Measurements from ENCODE around the gene HMGB1. TPM values are rescaled to one million over a fixed set of nuclear protein-coding genes. Genes with fewer than 3 reads are reported as not detected.

The HMGB1 gene
- total and polyA plus RNA-seq, 2 of the 13 experiments (the other 11 are each of a cell fraction or from before 2014, with no cell fraction given): 115 to 584 TPM

DNA sequence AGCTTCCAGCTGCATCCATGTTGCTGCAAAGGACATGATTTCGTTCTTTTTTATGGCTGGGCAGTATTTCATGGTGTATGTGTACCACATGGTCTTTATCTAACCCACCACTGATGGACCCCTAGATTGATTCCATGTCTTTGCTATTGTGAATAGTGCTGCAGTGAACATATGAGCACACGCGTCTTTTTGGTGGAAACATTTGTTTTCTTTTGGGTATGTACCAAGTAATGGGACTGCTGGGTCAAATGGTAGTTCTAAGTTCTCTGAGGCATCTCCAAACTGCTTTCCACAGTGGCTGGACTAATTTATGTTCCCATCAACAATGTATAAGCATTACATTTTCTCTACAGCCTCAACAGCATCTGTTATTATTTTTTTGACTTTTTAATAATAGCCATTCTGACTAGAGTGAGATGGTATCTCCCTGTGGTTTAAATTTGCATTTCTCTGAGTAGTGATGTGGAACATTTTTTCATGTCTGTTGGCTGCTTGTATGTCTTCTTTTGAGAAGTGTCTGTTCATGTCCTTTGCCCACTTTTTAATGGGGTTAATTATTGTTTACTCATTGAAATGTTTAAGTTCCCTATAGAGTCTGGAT lies 50.2 kb downstream of the HMGB1 start:
- Histone ChIP-seq H3K27ac (ENCODE audit: extremely low read length, insufficient read depth, low read length) (no peak overlapping the region), H4K20me1 (ENCODE audit: insufficient read depth, low read length) (no peaks in the 10 kb centered on the region), H3K9ac (ENCODE audit: insufficient read depth, low read depth, low read length) (no peak overlapping the region), H3K4me3 (replicated peaks in 1 of 3; ENCODE audit: insufficient read depth in 1 of 3, low read depth in 2 of 3, low read length in 3 of 3) (no peak overlapping the region), H3K9me3 (ENCODE audit: low read length) (no peaks in the 10 kb centered on the region), H3K27me3 (ENCODE audit: control insufficient read depth in 1 of 2, insufficient read depth in 2 of 2, low read length in 2 of 2) (peaks cover 0 to 20% of the 10 kb centered on the region in 2 experiments), H3K79me2 (ENCODE audit: insufficient read depth, low read length) (no peaks in the 10 kb centered on the region), H3K36me3 (replicated peaks in 1 of 2; ENCODE audit: control insufficient read depth in 1 of 2, insufficient read depth in 2 of 2, low read length in 2 of 2) (no peaks in the 10 kb centered on the region), H2AFZ (ENCODE audit: low read length) (no peak overlapping the region), H3K4me1 (ENCODE audit: insufficient read depth, low read length) (no peaks in the 10 kb centered on the region), H3K4me2 (ENCODE audit: low read depth, low read length) (no peak overlapping the region)
- ATAC-seq: no peak
- WGBS (ENCODE audit: low lambda C conversion rate): 64% methylated on average over 3 of the region's 3 CpGs
- DNase-seq (ENCODE audit: low spot score): no peak
- FAIRE-seq: no peak
- in situ Hi-C loops (cut with HindIII; ENCODE audit: extremely low pct_ligation_motif_present, low pct_unique_long_range_greater_than_20kb): no loop called here
- CTCF ChIA-PET (ENCODE audit: low intra/inter-chr PET ratio, low total read pairs): no interaction called here
- TF ChIP-seq TSC22D2 (CRISPR knock-in tag; IDR thresholded peaks at IDR 0.05; ENCODE audit: borderline replicate concordance) (no peak), ZNF33A (CRISPR knock-in tag; IDR thresholded peaks at IDR 0.05; ENCODE audit: borderline replicate concordance) (no peak), JUND (CRISPR knock-in tag; IDR thresholded peaks at IDR 0.05) (no peak), ZNF850 (CRISPR knock-in tag; conservative IDR thresholded peaks at IDR 0.05) (no peak), AGO1 (IDR thresholded peaks at IDR 0.05; ENCODE audit: low read depth, low read length, poor library complexity, severe bottlenecking) (no peak), ZNF292 (CRISPR knock-in tag; IDR thresholded peaks at IDR 0.05; ENCODE audit: borderline replicate concordance, low read depth) (no peak), SETDB1 (CRISPR knock-in tag; IDR thresholded peaks at IDR 0.05; ENCODE audit: borderline replicate concordance) (no peak), EHMT2 (IDR thresholded peaks at IDR 0.05; ENCODE audit: borderline replicate concordance, low read depth, low read length) (no peak)
- POLR2A ChIA-PET: no interaction called here
- intact Hi-C loops (cut with micrococcal nuclease; ENCODE audit: unreplicated experiment): no loop called here
- BruUV-seq (replicated peaks): no TSS peak

DNA sequence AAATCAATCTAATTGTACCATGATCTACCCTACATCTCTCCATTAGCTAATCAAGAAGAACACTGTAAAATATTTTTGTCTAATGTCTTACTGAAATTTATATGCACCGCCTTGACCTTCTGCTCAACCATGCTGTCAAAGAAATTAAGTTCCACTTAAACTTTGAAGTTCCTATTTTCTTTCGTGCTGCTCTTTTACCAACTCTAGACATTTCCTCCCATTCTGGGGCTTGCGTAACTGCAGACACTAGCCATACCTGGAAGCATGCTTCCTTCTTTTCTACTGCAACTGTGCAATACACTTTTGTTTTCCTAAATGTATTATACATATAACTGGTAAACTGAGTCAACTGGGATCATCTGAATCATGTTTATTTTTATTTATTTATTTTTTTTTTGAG lies 51.9 kb downstream of the HMGB1 start:
- no peaks in the 10 kb centered on the region for H4K20me1 ChIP-seq (ENCODE audit: insufficient read depth, low read length)
- H3K9me3 ChIP-seq (ENCODE audit: low read length): no peaks in the 10 kb centered on the region
- peaks cover 3% of the 10 kb centered on the region for H3K4me1 ChIP-seq (ENCODE audit: insufficient read depth, low read length)
- H3K4me2 ChIP-seq (ENCODE audit: low read depth, low read length): no peak overlapping the region
- no peaks in the 10 kb centered on the region for H3K36me3 ChIP-seq (replicated peaks in 1 of 2; ENCODE audit: control insufficient read depth in 1 of 2, insufficient read depth in 2 of 2, low read length in 2 of 2)
- DNase-seq (ENCODE audit: low spot score) (no peak), FAIRE-seq (no peak), ATAC-seq (no peak)
- H3K27ac ChIP-seq (ENCODE audit: extremely low read length, insufficient read depth, low read length): no peak overlapping the region
- BruUV-seq (replicated peaks): no TSS peak
- 37% methylated on average over 3 of the region's 3 CpGs for WGBS (ENCODE audit: low lambda C conversion rate)
- CTCF ChIA-PET (ENCODE audit: low intra/inter-chr PET ratio, low total read pairs): no interaction called here
- H3K9ac ChIP-seq (ENCODE audit: insufficient read depth, low read depth, low read length): no peak overlapping the region
- H3K79me2 ChIP-seq (ENCODE audit: insufficient read depth, low read length): no peaks in the 10 kb centered on the region
- H2AFZ ChIP-seq (ENCODE audit: low read length): no peak overlapping the region
- intact Hi-C loops (cut with micrococcal nuclease; ENCODE audit: unreplicated experiment): no loop called here
- H3K4me3 ChIP-seq (replicated peaks in 1 of 3; ENCODE audit: insufficient read depth in 1 of 3, low read depth in 2 of 3, low read length in 3 of 3): no peak overlapping the region
- H3K27me3 ChIP-seq (ENCODE audit: control insufficient read depth in 1 of 2, insufficient read depth in 2 of 2, low read length in 2 of 2): peaks cover 0 to 9% of the 10 kb centered on the region in 2 experiments; a peak in 2 of 5 replicates
- POLR2A ChIA-PET: no interaction called here
- in situ Hi-C loops (cut with HindIII; ENCODE audit: extremely low pct_ligation_motif_present, low pct_unique_long_range_greater_than_20kb): no loop called here
- TF ChIP-seq, protein P1, sequence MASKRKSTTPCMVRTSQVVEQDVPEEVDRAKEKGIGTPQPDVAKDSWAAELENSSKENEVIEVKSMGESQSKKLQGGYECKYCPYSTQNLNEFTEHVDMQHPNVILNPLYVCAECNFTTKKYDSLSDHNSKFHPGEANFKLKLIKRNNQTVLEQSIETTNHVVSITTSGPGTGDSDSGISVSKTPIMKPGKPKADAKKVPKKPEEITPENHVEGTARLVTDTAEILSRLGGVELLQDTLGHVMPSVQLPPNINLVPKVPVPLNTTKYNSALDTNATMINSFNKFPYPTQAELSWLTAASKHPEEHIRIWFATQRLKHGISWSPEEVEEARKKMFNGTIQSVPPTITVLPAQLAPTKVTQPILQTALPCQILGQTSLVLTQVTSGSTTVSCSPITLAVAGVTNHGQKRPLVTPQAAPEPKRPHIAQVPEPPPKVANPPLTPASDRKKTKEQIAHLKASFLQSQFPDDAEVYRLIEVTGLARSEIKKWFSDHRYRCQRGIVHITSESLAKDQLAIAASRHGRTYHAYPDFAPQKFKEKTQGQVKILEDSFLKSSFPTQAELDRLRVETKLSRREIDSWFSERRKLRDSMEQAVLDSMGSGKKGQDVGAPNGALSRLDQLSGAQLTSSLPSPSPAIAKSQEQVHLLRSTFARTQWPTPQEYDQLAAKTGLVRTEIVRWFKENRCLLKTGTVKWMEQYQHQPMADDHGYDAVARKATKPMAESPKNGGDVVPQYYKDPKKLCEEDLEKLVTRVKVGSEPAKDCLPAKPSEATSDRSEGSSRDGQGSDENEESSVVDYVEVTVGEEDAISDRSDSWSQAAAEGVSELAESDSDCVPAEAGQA (IDR thresholded peaks at IDR 0.05; ENCODE audit: low read depth): no peak
- TF ChIP-seq, protein P1 (CRISPR knock-in tag; IDR thresholded peaks at IDR 0.05; ENCODE audit: borderline replicate concordance): no peak

All from HepG2 (cell line).